ENCODE data around the gene FBRS.

FBRS gene

GRCh38 chr16:30645727-30646126 lies 12.5 kb upstream of the FBRS start:
- no peak for DNase-seq

- no peak for DNase-seq
Measured at GRCh38 chr16:30647274-30647571, 11.0 kb upstream of the FBRS start.

- DNase-seq = no peak
Measured at GRCh38 chr16:30649725-30650368, 8.4 kb upstream of the FBRS start.

GRCh38 chr16:30650369-30651123 lies 7.7 kb upstream of the FBRS start, which contains the start of gene PRR14:
Gene PRR14, plus strand, starts transcription at chr16:30650960. Its CDS starts 686 bp downstream, at chr16:30651646.
- DNase-seq = peak; percentile 99

- DNase-seq = peak; percentile 40
Measured at GRCh38 chr16:30651124-30652004, 6.9 kb upstream of the FBRS start.

- no peak for DNase-seq
Measured at GRCh38 chr16:30652005-30652296, 6.3 kb upstream of the FBRS start.

- no peak for DNase-seq
Measured at GRCh38 chr16:30652718-30653117, 5.5 kb upstream of the FBRS start.

- DNase-seq = no peak
Measured at GRCh38 chr16:30654856-30655255, 3.4 kb upstream of the FBRS start.

- no peak for DNase-seq
Measured at GRCh38 chr16:30655815-30656347, 2.4 kb upstream of the FBRS start.

GRCh38 chr16:30656388-30656787 lies 1.8 kb upstream of the FBRS start:
- no peak for DNase-seq

- DNase-seq = no peak
Measured at GRCh38 chr16:30656974-30657865, 1.0 kb upstream of the FBRS start.

GRCh38 chr16:30658731-30659506 lies 688 bp downstream of the FBRS start:
- DNase-seq = peak; percentile 93

GRCh38 chr16:30659507-30660423 lies 1.5 kb downstream of the FBRS start:
- DNase-seq = peak; percentile 12

- no peak for DNase-seq
Measured at GRCh38 chr16:30660424-30661261, 2.4 kb downstream of the FBRS start.

- DNase-seq = no peak
Measured at GRCh38 chr16:30662449-30662848, 4.2 kb downstream of the FBRS start.

- no peak for DNase-seq
Measured at GRCh38 chr16:30663038-30663437, 4.8 kb downstream of the FBRS start.

- no peak for DNase-seq
Measured at GRCh38 chr16:30663820-30664219, 5.6 kb downstream of the FBRS start.

GRCh38 chr16:30664616-30665109 lies 6.4 kb downstream of the FBRS start:
- DNase-seq = no peak

- no peak for DNase-seq
Measured at GRCh38 chr16:30665155-30665829, 7.1 kb downstream of the FBRS start.
